Stimulated activated CD8-positive, alpha-beta memory T cell treated with anti-CD3 and anti-CD28 coated beads, Interleukin-2, amount 100 ng/mL, for 48 hours (primary cell): Measurements from ENCODE around the gene TXNDC5.
"Not testable (repeated sequence)": the region's sequence is repeated elsewhere in the genome, so short reads cannot be mapped to it uniquely, and the experiment has no call there.

Experiments
- DNase-seq, 2 donors: peaks; one replicate each; pipeline ENCODE4 v3.0.0-alpha.2; 2020; ENCODE audit warnings: low read depth in 2 of 2

Gene TXNDC5

GRCh38 chr6:7895125-7895423 lies 15.5 kb downstream of the TXNDC5 start:
- DNase-seq: no peak

- no peak for DNase-seq
Observed at GRCh38 chr6:7894262-7895124, 16.1 kb downstream of the TXNDC5 start.

- no peak for DNase-seq
Observed at GRCh38 chr6:7893342-7893741, 17.2 kb downstream of the TXNDC5 start.

- not testable (repeated sequence) for DNase-seq
Observed at GRCh38 chr6:7892367-7892766, 18.2 kb downstream of the TXNDC5 start.

GRCh38 chr6:7891078-7891872 lies 19.3 kb downstream of the TXNDC5 start:
- DNase-seq: no peak

GRCh38 chr6:7888587-7889357 lies 21.8 kb downstream of the TXNDC5 start:
- no peak for DNase-seq

GRCh38 chr6:7887278-7887991 lies 23.2 kb downstream of the TXNDC5 start:
- DNase-seq: no peak

- DNase-seq: no peak
Observed at GRCh38 chr6:7886132-7886531, 24.5 kb downstream of the TXNDC5 start.

- DNase-seq: no peak
Observed at GRCh38 chr6:7883381-7883780, 27.2 kb downstream of the TXNDC5 start.

GRCh38 chr6:7882505-7883257 lies 27.9 kb downstream of the TXNDC5 start:
- DNase-seq: no peak

GRCh38 chr6:7881765-7882500 lies 28.7 kb downstream of the TXNDC5 start:
- DNase-seq: no peak

- DNase-seq: no peak
Observed at GRCh38 chr6:7880718-7881107, 29.9 kb downstream of the TXNDC5 start.

- DNase-seq: no peak
Observed at GRCh38 chr6:7879980-7880717, 30.4 kb downstream of the TXNDC5 start.

- no peak for DNase-seq
Observed at GRCh38 chr6:7879579-7879978, 31.0 kb downstream of the TXNDC5 start.

- no peak for DNase-seq
Observed at GRCh38 chr6:7879043-7879442, 31.5 kb downstream of the TXNDC5 start.

- no peak for DNase-seq
Observed at GRCh38 chr6:7878401-7878964, 32.1 kb downstream of the TXNDC5 start.

GRCh38 chr6:7868926-7869325 lies 41.7 kb downstream of the TXNDC5 start:
- DNase-seq: no peak

- DNase-seq: no peak
Observed at GRCh38 chr6:7866526-7866925, 44.1 kb downstream of the TXNDC5 start.

- DNase-seq: no peak
Observed at GRCh38 chr6:7865781-7866180, 44.8 kb downstream of the TXNDC5 start.
